ENCODE measurements around the gene RALGAPA2. TPM values are rescaled to one million over a fixed set of nuclear protein-coding genes. Genes with fewer than 3 reads are reported as not detected.

Gene RALGAPA2
- total and polyA plus RNA-seq, 2 experiments from 2014 or later = 13.1 to 43.4 TPM

DNA sequence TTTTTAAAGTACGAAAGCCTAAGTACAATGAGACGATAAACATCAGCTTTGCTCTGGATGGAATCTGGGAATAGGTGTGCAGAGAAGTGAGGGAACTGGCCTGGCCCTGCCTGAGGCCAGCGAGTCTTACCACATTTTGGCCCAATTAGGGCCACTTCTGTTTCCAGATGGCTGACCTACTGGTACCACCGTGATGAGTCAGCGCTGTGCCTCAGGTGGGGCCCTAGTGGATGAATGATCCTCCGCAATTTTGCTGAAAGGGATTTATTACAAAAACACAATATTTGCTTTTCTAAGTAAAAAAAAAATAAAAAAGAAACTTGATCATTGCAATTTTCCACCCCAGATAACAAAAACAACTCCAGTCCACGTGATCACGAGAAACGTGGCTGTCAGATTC, 322.1 kb downstream of the RALGAPA2 start:
- H3K79me2 ChIP-seq (replicated peaks; ENCODE audit: insufficient read depth) = no peaks in the 10 kb centered on the region
- H3K4me3 ChIP-seq = no peak overlapping the region
- TF ChIP-seq, protein P1, sequence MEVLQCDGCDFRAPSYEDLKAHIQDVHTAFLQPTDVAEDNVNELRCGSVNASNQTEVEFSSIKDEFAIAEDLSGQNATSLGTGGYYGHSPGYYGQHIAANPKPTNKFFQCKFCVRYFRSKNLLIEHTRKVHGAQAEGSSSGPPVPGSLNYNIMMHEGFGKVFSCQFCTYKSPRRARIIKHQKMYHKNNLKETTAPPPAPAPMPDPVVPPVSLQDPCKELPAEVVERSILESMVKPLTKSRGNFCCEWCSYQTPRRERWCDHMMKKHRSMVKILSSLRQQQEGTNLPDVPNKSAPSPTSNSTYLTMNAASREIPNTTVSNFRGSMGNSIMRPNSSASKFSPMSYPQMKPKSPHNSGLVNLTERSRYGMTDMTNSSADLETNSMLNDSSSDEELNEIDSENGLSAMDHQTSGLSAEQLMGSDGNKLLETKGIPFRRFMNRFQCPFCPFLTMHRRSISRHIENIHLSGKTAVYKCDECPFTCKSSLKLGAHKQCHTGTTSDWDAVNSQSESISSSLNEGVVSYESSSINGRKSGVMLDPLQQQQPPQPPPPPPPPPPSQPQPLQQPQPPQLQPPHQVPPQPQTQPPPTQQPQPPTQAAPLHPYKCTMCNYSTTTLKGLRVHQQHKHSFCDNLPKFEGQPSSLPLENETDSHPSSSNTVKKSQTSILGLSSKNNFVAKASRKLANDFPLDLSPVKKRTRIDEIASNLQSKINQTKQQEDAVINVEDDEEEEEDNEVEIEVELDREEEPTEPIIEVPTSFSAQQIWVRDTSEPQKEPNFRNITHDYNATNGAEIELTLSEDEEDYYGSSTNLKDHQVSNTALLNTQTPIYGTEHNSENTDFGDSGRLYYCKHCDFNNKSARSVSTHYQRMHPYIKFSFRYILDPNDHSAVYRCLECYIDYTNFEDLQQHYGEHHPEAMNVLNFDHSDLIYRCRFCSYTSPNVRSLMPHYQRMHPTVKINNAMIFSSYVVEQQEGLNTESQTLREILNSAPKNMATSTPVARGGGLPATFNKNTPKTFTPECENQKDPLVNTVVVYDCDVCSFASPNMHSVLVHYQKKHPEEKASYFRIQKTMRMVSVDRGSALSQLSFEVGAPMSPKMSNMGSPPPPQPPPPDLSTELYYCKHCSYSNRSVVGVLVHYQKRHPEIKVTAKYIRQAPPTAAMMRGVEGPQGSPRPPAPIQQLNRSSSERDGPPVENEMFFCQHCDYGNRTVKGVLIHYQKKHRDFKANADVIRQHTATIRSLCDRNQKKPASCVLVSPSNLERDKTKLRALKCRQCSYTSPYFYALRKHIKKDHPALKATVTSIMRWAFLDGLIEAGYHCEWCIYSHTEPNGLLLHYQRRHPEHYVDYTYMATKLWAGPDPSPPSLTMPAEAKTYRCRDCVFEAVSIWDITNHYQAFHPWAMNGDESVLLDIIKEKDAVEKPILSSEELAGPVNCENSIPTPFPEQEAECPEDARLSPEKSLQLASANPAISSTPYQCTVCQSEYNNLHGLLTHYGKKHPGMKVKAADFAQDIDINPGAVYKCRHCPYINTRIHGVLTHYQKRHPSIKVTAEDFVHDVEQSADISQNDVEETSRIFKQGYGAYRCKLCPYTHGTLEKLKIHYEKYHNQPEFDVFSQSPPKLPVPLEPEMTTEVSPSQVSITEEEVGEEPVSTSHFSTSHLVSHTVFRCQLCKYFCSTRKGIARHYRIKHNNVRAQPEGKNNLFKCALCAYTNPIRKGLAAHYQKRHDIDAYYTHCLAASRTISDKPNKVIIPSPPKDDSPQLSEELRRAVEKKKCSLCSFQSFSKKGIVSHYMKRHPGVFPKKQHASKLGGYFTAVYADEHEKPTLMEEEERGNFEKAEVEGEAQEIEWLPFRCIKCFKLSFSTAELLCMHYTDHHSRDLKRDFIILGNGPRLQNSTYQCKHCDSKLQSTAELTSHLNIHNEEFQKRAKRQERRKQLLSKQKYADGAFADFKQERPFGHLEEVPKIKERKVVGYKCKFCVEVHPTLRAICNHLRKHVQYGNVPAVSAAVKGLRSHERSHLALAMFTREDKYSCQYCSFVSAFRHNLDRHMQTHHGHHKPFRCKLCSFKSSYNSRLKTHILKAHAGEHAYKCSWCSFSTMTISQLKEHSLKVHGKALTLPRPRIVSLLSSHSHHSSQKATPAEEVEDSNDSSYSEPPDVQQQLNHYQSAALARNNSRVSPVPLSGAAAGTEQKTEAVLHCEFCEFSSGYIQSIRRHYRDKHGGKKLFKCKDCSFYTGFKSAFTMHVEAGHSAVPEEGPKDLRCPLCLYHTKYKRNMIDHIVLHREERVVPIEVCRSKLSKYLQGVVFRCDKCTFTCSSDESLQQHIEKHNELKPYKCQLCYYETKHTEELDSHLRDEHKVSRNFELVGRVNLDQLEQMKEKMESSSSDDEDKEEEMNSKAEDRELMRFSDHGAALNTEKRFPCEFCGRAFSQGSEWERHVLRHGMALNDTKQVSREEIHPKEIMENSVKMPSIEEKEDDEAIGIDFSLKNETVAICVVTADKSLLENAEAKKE (CRISPR knock-in tag; IDR thresholded peaks at IDR 0.05) = no peak
- TF ChIP-seq ZNF114 (CRISPR knock-in tag; IDR thresholded peaks at IDR 0.05) = no peak
- no peak overlapping the region for H3K27ac ChIP-seq (ENCODE audit: low read depth)
- Mint-ChIP-seq H3K4me1 (peaks cover 10% of the 10 kb centered on the region; the same call in 2 of the 3 replicates), H3K9me3 (no peaks in the 10 kb centered on the region), H3K27ac (no peak overlapping the region; the same call in 1 of the 2 replicates), H3K4me3 (no peak overlapping the region), H3K36me3 (ENCODE audit: low read depth) (no peaks in the 10 kb centered on the region; the same call in 2 of the 3 replicates), H3K27me3 (ENCODE audit: insufficient read depth, low read depth, poor library complexity) (peaks cover 4% of the 10 kb centered on the region)
- no peak overlapping the region for H2AFZ ChIP-seq
- H3K4me2 ChIP-seq = no peak overlapping the region
- H3K36me3 ChIP-seq (ENCODE audit: insufficient read depth) = no peaks in the 10 kb centered on the region
- ATAC-seq = no peak
- H3K27me3 ChIP-seq (ENCODE audit: insufficient read depth) = no peaks in the 10 kb centered on the region
- no peak for DNase-seq (ENCODE audit: low spot score)
- no peaks in the 10 kb centered on the region for H3K4me1 ChIP-seq (ENCODE audit: insufficient read depth)
- no peaks in the 10 kb centered on the region for H3K9me2 ChIP-seq (ENCODE audit: insufficient read depth)
- H3F3A ChIP-seq (replicated peaks; ENCODE audit: low read depth) = no peaks in the 10 kb centered on the region
- H4K20me1 ChIP-seq (replicated peaks; ENCODE audit: insufficient read depth) = no peaks in the 10 kb centered on the region

DNA sequence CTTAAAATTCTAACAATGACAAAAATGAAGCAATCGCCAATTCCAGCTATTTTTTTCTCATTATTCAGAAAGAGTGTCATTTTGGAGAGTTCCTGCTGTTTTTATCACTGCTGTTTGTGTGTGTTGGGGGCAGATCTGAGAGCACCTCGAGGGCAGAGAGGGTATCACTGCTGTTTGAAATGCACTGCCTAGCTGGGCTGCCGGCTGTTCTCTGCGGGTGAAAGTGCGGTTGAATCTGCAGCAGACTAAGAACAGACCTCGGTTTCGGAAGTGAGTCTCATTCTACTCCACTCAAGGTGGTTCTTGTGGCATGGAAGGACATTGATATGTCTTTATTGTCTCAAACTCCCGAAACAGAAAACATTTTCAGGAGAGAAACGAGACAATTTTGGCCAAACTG, 326.3 kb downstream of the RALGAPA2 start:
- Histone ChIP-seq H3K27me3 (ENCODE audit: insufficient read depth) (no peaks in the 10 kb centered on the region), H3K4me1 (ENCODE audit: insufficient read depth) (no peaks in the 10 kb centered on the region), H3K4me2 (no peak overlapping the region), H3K79me2 (replicated peaks; ENCODE audit: insufficient read depth) (no peaks in the 10 kb centered on the region), H3K36me3 (ENCODE audit: insufficient read depth) (no peaks in the 10 kb centered on the region), H3K4me3 (no peak overlapping the region), H3F3A (replicated peaks; ENCODE audit: low read depth) (no peaks in the 10 kb centered on the region), H3K9me2 (ENCODE audit: insufficient read depth) (peaks cover 4% of the 10 kb centered on the region; the same call in 1 of the 2 replicates), H3K27ac (ENCODE audit: low read depth) (no peak overlapping the region), H4K20me1 (replicated peaks; ENCODE audit: insufficient read depth) (no peaks in the 10 kb centered on the region), H2AFZ (no peak overlapping the region)
- Mint-ChIP-seq H3K27ac (no peak overlapping the region), H3K27me3 (ENCODE audit: insufficient read depth, low read depth, poor library complexity) (no peaks in the 10 kb centered on the region), H3K4me1 (no peaks in the 10 kb centered on the region; the same call in 2 of the 3 replicates), H3K36me3 (ENCODE audit: low read depth) (no peaks in the 10 kb centered on the region), H3K9me3 (peaks cover 3% of the 10 kb centered on the region; the same call in 1 of the 3 replicates), H3K4me3 (no peak overlapping the region)
- TF ChIP-seq, protein P1 (CRISPR knock-in tag; IDR thresholded peaks at IDR 0.05) = no peak
- TF ChIP-seq EZH2phosphoT487 (IDR thresholded peaks at IDR 0.05; ENCODE audit: unreplicated experiment) = no peak
- DNase-seq (ENCODE audit: low spot score) (no peak), ATAC-seq (0 out of 3 replicates have a peak, but pooled peaks have one; percentile 28)
